K562 (cell line): ENCODE results near the gene BCL2L15. TPM values are rescaled to one million over a fixed set of nuclear protein-coding genes. Genes with fewer than 3 reads are reported as not detected.

Source experiments
- ATF1 ChIP-seq, 2 experiments: fragments of 450-650 bp in 1 of 2; IDR thresholded peaks; 2 replicates each; pipeline ENCODE4 v1.6.1; 2016; ENCODE audit warnings: missing compliant biosample characterization in 1 of 2, missing genetic modification characterization in 1 of 2
- CREB1 ChIP-seq, 2 experiments: sonication (generic) in 1 of 2; formaldehyde crosslinking in 1 of 2; IDR thresholded peaks; 2 replicates each; pipeline versions ENCODE4 v1.6.1 to v1.8.0; 2012 to 2022; ENCODE audit warnings: inconsistent platforms in 1 of 2, mild to moderate bottlenecking in 1 of 2, missing genetic modification reagents in 1 of 2, moderate library complexity in 1 of 2
- ETS2 ChIP-seq: IDR thresholded peaks from 2 replicates; pipeline ENCODE4 v1.6.1; 2016; ENCODE audit warnings: borderline replicate concordance, missing genetic modification characterization, mild to moderate bottlenecking, moderate library complexity, missing compliant biosample characterization; ENCODE audit not compliant: poor library complexity, severe bottlenecking
- FOXA3 ChIP-seq, 2 experiments: fragments of 450-650 bp in 1 of 2; sonication (generic) in 1 of 2; formaldehyde crosslinking; IDR thresholded peaks in 1 of 2; conservative IDR thresholded peaks in 1 of 2; 2 replicates each; pipeline versions ENCODE4 v1.4.0 to v1.8.0; 2020 to 2022; ENCODE audit warnings: mild to moderate bottlenecking in 2 of 2, missing genetic modification reagents in 1 of 2
- GATA2 ChIP-seq: sonication (generic); formaldehyde crosslinking; IDR thresholded peaks from 2 replicates; pipeline ENCODE4 v1.4.0; 2020; ENCODE audit warnings: mild to moderate bottlenecking, missing genetic modification reagents
- HNRNPH1 ChIP-seq: fragments of 200-400 bp; formaldehyde crosslinking; optimal IDR thresholded peaks from 2 replicates; pipeline ENCODE3; 2017; ENCODE audit warnings: low read depth, mild to moderate bottlenecking, low read length, moderate library complexity
- HNRNPL ChIP-seq: fragments of 200-400 bp; formaldehyde crosslinking; IDR thresholded peaks from 2 replicates; pipeline ENCODE4 v1.6.1; 2017; ENCODE audit warnings: low read depth, mild to moderate bottlenecking, low read length
- HOXB6 ChIP-seq: fragments of 250-450 bp; sonication (Bioruptor Pico); IDR thresholded peaks from 2 replicates; pipeline ENCODE4 v1.5.1; 2022; ENCODE audit warnings: mild to moderate bottlenecking, borderline replicate concordance
- MTA3 ChIP-seq: fragments of 450-650 bp; formaldehyde crosslinking; IDR thresholded peaks from 2 replicates; pipeline ENCODE4 v1.6.1; 2017; ENCODE audit warnings: mild to moderate bottlenecking, borderline replicate concordance
- NCOR1 ChIP-seq: fragments of 450-650 bp; IDR thresholded peaks from 2 replicates; pipeline ENCODE4 v1.6.1; 2016; ENCODE audit warnings: mild to moderate bottlenecking, moderate library complexity
- NONO ChIP-seq, 2 experiments: fragments of 200-400 bp in 1 of 2; fragments of 450-650 bp in 1 of 2; formaldehyde crosslinking in 1 of 2; IDR thresholded peaks; 2 replicates each; pipeline ENCODE4 v1.6.1; 2017; ENCODE audit warnings: low read depth in 2 of 2, mild to moderate bottlenecking in 2 of 2, moderate library complexity in 2 of 2, low read length in 1 of 2
- PCBP2 ChIP-seq: fragments of 200-400 bp; formaldehyde crosslinking; IDR thresholded peaks from 2 replicates; pipeline ENCODE4 v1.6.1; 2018; ENCODE audit warnings: low read length, low read depth, mild to moderate bottlenecking, moderate library complexity; ENCODE audit not compliant: poor library complexity, severe bottlenecking
- RAD21 ChIP-seq, 2 experiments: fragments of 250-450 bp in 1 of 2; fragments of 450-650 bp in 1 of 2; sonication (Bioruptor Pico) in 1 of 2; formaldehyde crosslinking in 1 of 2; IDR thresholded peaks in 1 of 2; conservative IDR thresholded peaks in 1 of 2; 2 replicates each; pipeline versions ENCODE4 v1.4.0 to v1.8.0; 2020 to 2022; ENCODE audit warnings: mild to moderate bottlenecking in 2 of 2, moderate library complexity in 1 of 2
- RBFOX2 ChIP-seq: fragments of 200-400 bp; formaldehyde crosslinking; IDR thresholded peaks from 2 replicates; pipeline ENCODE4 v1.6.1; 2017; ENCODE audit warnings: low read depth, mild to moderate bottlenecking, low read length, moderate library complexity
- SMARCE1 ChIP-seq: fragments of 450-650 bp; IDR thresholded peaks from 2 replicates; pipeline ENCODE4 v1.7.1; 2016; ENCODE audit warnings: mild to moderate bottlenecking
- SREBF2 ChIP-seq: sonication (generic); formaldehyde crosslinking; IDR thresholded peaks from 2 replicates; pipeline ENCODE4 v1.4.0; 2020; ENCODE audit warnings: mild to moderate bottlenecking, missing genetic modification reagents
- USF2 ChIP-seq: sonication (generic); formaldehyde crosslinking; IDR thresholded peaks from 2 replicates; pipeline ENCODE4 v1.5.0; 2020; ENCODE audit warnings: missing genetic modification reagents
- ZNF408 ChIP-seq: fragments of 250-450 bp; sonication (Bioruptor Pico); IDR thresholded peaks from 2 replicates; pipeline ENCODE4 v1.4.0; 2020; ENCODE audit warnings: low read depth, mild to moderate bottlenecking, moderate library complexity
- ZNF699 ChIP-seq: fragments of 250-450 bp; sonication (Bioruptor Pico); IDR thresholded peaks from 2 replicates; pipeline ENCODE4 v1.8.0; 2021; ENCODE audit warnings: mild to moderate bottlenecking, moderate library complexity; ENCODE audit not compliant: insufficient replicate concordance
- polyA plus RNA-seq, 8 experiments: library from polyadenylated mRNA; depleted of rRNA in 4 of 8; stranded (reverse) in 5 of 8; unstranded in 3 of 8; fragments of >200 nt; fragmentation: Nextera tagmentation in 2 of 8; fragmentation: Illumina TruSeq in 1 of 8; extraction: Ambion mirVana in 2 of 8; extraction: Trizol in 1 of 8; gene quantifications; 2 replicates each; pipeline versions ENCODE4 v1.2.1 to v1.2.3, GENCODE V29; 2011 to 2014; ENCODE audit warnings: inconsistent platforms in 1 of 8, missing spikeins in 1 of 8
- total RNA-seq, 7 experiments: library from RNA; depleted of rRNA in 6 of 7; stranded (reverse); fragments of >200 nt in 6 of 7; fragmentation: Illumina TruSeq in 2 of 7; extraction: Trizol in 2 of 7; gene quantifications; 2 replicates each; pipeline versions ENCODE4 v1.2.1 to v1.2.3, GENCODE V29; 2011 to 2021; ENCODE audit warnings: low replicate concordance in 1 of 7
- TF ChIP-seq, protein P1 (sequence below): sonication (generic); formaldehyde crosslinking; IDR thresholded peaks from 2 replicates; pipeline ENCODE4 v1.8.0; 2022; ENCODE audit warnings: mild to moderate bottlenecking, low read depth, missing genetic modification reagents
- TF ChIP-seq, protein P2 (sequence below), 2 experiments: fragments of 450-650 bp; IDR thresholded peaks; 2 replicates each; pipeline ENCODE4 v1.6.1; 2018; ENCODE audit warnings: mild to moderate bottlenecking in 2 of 2, low read depth in 1 of 2; ENCODE audit not compliant: partially characterized antibody in 2 of 2

The BCL2L15 gene
- total and polyA plus RNA-seq, 9 of the 15 experiments (the other 6 are each of a cell fraction or from before 2014, with no cell fraction given) = 0.06 to 0.42 (median 0.28) TPM; not detected in 1

GRCh38 chr1:113930499-113931161 lies 43.2 kb upstream of the BCL2L15 start (continued):
- no peak for TF ChIP-seq ETS2 (tag)
- no peak for TF ChIP-seq PCBP2
- no peak for TF ChIP-seq HNRNPL
- TF ChIP-seq, protein P1, sequence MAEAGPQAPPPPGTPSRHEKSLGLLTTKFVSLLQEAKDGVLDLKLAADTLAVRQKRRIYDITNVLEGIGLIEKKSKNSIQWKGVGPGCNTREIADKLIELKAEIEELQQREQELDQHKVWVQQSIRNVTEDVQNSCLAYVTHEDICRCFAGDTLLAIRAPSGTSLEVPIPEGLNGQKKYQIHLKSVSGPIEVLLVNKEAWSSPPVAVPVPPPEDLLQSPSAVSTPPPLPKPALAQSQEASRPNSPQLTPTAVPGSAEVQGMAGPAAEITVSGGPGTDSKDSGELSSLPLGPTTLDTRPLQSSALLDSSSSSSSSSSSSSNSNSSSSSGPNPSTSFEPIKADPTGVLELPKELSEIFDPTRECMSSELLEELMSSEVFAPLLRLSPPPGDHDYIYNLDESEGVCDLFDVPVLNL (CRISPR knock-in tag) = no peak
- TF ChIP-seq NONO (IDR thresholded peaks at IDR 0.05; ENCODE audit: low read depth in 2 of 2, low read length in 1 of 2) = 0 out of 4 replicates have a peak, but pooled peaks of 1 of the 2 experiments have one; percentile 32
- TF ChIP-seq GATA2 (CRISPR knock-in tag) = no peak
- no peak for TF ChIP-seq NCOR1
- no peak for TF ChIP-seq SREBF2
- TF ChIP-seq RAD21 (CRISPR knock-in tag; conservative IDR thresholded peaks at IDR 0.05 in 1 of 2, IDR thresholded peaks at IDR 0.05 in 1 of 2) = no peak
- no peak for TF ChIP-seq RBFOX2
- no peak for TF ChIP-seq CREB1 (IDR thresholded peaks at IDR 0.05)
- 0 out of 2 replicates have a peak, but pooled peaks have one; percentile 9 for TF ChIP-seq CREB1 (CRISPR knock-in tag; IDR thresholded peaks at IDR 0.05)
- TF ChIP-seq USF2 (CRISPR knock-in tag) = no peak
- TF ChIP-seq FOXA3 (CRISPR knock-in tag; conservative IDR thresholded peaks at IDR 0.05 in 1 of 2, IDR thresholded peaks at IDR 0.05 in 1 of 2) = no peak
- no peak for TF ChIP-seq ZNF408 (CRISPR knock-in tag)
- no peak for TF ChIP-seq ATF1 (CRISPR knock-in tag; IDR thresholded peaks at IDR 0.05)
- TF ChIP-seq ATF1 (tag; IDR thresholded peaks at IDR 0.05) = no peak; the same call in 1 of the 2 replicates
- TF ChIP-seq ZNF699 (CRISPR knock-in tag) = no peak
- TF ChIP-seq, protein P2, sequence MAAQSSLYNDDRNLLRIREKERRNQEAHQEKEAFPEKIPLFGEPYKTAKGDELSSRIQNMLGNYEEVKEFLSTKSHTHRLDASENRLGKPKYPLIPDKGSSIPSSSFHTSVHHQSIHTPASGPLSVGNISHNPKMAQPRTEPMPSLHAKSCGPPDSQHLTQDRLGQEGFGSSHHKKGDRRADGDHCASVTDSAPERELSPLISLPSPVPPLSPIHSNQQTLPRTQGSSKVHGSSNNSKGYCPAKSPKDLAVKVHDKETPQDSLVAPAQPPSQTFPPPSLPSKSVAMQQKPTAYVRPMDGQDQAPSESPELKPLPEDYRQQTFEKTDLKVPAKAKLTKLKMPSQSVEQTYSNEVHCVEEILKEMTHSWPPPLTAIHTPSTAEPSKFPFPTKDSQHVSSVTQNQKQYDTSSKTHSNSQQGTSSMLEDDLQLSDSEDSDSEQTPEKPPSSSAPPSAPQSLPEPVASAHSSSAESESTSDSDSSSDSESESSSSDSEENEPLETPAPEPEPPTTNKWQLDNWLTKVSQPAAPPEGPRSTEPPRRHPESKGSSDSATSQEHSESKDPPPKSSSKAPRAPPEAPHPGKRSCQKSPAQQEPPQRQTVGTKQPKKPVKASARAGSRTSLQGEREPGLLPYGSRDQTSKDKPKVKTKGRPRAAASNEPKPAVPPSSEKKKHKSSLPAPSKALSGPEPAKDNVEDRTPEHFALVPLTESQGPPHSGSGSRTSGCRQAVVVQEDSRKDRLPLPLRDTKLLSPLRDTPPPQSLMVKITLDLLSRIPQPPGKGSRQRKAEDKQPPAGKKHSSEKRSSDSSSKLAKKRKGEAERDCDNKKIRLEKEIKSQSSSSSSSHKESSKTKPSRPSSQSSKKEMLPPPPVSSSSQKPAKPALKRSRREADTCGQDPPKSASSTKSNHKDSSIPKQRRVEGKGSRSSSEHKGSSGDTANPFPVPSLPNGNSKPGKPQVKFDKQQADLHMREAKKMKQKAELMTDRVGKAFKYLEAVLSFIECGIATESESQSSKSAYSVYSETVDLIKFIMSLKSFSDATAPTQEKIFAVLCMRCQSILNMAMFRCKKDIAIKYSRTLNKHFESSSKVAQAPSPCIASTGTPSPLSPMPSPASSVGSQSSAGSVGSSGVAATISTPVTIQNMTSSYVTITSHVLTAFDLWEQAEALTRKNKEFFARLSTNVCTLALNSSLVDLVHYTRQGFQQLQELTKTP (IDR thresholded peaks at IDR 0.05; ENCODE audit: low read depth in 1 of 2, partially characterized antibody in 2 of 2) = peak in 1 of 2 experiments; percentile 7
- TF ChIP-seq HOXB6 (CRISPR knock-in tag) = no peak
- peak; percentile 18; the same call in 1 of the 2 replicates for TF ChIP-seq SMARCE1
- TF ChIP-seq MTA3 = no peak
- no peak for TF ChIP-seq HNRNPH1
